ENCODE data around the gene RARRES1. TPM values are rescaled to one million over a fixed set of nuclear protein-coding genes. Genes with fewer than 3 reads are reported as not detected.

Gene RARRES1
- total RNA-seq, 6 experiments from 2014 or later, result 1.8 to 9.2 (median 7.0) TPM

DNA sequence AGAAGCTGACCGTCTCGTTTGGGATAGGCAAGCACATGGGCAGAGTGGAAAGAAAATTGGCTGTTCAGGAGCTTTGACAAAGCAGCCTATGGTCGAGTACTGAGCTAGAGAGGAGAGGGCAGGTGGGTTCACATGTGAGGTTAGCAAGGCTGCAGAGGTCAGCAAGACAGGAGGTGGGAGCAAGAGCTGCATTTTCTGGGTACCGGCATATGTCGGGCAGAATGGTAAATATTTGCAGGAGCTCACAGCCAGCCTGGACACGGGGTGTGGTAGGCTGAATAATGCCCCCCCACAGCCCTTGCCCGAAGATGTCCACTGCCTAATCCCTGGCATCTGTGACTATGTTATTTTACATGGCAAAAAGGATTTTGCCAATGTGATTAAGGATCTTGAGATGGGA lies 8.3 kb downstream of the RARRES1 start:
- DNase-seq (no peak), ATAC-seq (no peak)
- TF ChIP-seq CTCF (IDR thresholded peaks at IDR 0.05) (no peak), POLR2A (IDR thresholded peaks at IDR 0.05) (no peak)
- H3K9me3 ChIP-seq, result no peaks in the 10 kb centered on the region
- H3K27ac ChIP-seq, result no peak overlapping the region
- intact Hi-C loops (cut with DNase I), result loop anchor here in 1 of 2 donors (10.0 kb wide), 1 partner anchor 59 kb away; no protein-coding TSS in a partner anchor
- H3K4me3 ChIP-seq, result no peak overlapping the region
- no peaks in the 10 kb centered on the region for H3K36me3 ChIP-seq
- no peaks in the 10 kb centered on the region for H3K27me3 ChIP-seq
- 90% methylated on average over 3 of the region's 7 CpGs for WGBS (ENCODE audit: insufficient coverage, low coverage, low lambda C conversion rate, missing lambda C conversion rate)
- H3K4me1 ChIP-seq, result peaks cover 0 to 21% (median 12%) of the 10 kb centered on the region in 4 donors

GRCh38 chr3:158722108-158722507 lies 10.1 kb downstream of the RARRES1 start:
- H3K27ac ChIP-seq, result no peak overlapping the region
- no peaks in the 10 kb centered on the region for H3K27me3 ChIP-seq
- no peaks in the 10 kb centered on the region for H3K36me3 ChIP-seq
- no peak for DNase-seq
- intact Hi-C loops (cut with DNase I), result loop anchor here in 1 of 2 donors (10.0 kb wide), 1 partner anchor 57 kb away; no protein-coding TSS in a partner anchor
- peaks cover 0 to 21% (median 12%) of the 10 kb centered on the region in 4 donors for H3K4me1 ChIP-seq
- no peak for TF ChIP-seq CTCF (IDR thresholded peaks at IDR 0.05)
- TF ChIP-seq POLR2A (IDR thresholded peaks at IDR 0.05), result no peak
- WGBS (ENCODE audit: insufficient coverage, low coverage, low lambda C conversion rate, missing lambda C conversion rate), result 100% methylated on average over 1 of the region's 1 CpG
- H3K9me3 ChIP-seq, result no peaks in the 10 kb centered on the region
- H3K4me3 ChIP-seq, result no peak overlapping the region
- no peak for ATAC-seq

DNA sequence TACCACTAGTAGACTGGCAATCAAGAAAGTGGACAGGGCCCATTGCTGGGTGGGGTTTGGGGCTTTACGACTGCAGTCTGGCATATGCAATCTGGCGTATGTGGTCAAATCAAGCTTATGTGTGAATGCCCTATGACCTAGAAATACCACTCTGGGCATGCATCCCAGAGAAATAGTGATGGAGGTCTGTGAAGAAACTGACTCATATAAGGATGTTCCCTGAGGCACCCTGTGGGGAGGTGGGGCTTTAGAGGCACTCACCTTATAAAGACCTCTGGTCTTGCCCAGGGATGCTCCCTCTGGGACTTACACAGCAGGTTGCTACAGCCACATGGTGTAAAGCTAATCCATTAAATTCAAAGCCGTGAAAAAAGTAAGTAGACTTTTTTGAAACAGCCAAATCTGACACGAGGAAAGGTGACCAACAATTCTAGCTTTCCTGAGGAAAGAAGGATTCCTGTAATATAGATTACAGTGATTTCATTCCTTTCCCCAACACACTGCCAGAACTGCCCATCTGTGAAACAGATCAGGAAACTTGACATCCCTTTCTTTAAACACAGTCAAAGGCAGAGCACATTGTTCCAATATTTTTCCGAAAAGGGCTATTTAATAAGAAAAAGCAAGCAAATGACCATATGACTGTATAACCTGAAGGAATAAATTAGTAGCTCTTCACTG lies 13.6 kb downstream of the RARRES1 start:
- no peak for DNase-seq
- Histone ChIP-seq H3K9me3 (no peaks in the 10 kb centered on the region), H3K4me3 (no peak overlapping the region), H3K4me1 (no peaks in the 10 kb centered on the region), H3K27ac (no peak overlapping the region), H3K36me3 (no peaks in the 10 kb centered on the region), H3K27me3 (no peaks in the 10 kb centered on the region)
- TF ChIP-seq POLR2A (IDR thresholded peaks at IDR 0.05), result no peak
- TF ChIP-seq CTCF (IDR thresholded peaks at IDR 0.05), result no peak
- no peak for ATAC-seq
- WGBS (ENCODE audit: insufficient coverage, low coverage, low lambda C conversion rate, missing lambda C conversion rate), result 76% methylated on average over 5 of the region's 5 CpGs
- intact Hi-C loops (cut with DNase I), result no loop called here

- Histone ChIP-seq H3K4me1 (no peaks in the 10 kb centered on the region), H3K9me3 (no peaks in the 10 kb centered on the region), H3K36me3 (no peaks in the 10 kb centered on the region), H3K4me3 (no peak overlapping the region), H3K27me3 (no peaks in the 10 kb centered on the region), H3K27ac (no peak overlapping the region)
- intact Hi-C loops (cut with DNase I), result no loop called here
- WGBS (ENCODE audit: insufficient coverage, low coverage, low lambda C conversion rate, missing lambda C conversion rate), result 89% methylated on average over 1 of the region's 2 CpGs
- DNase-seq (no peak), ATAC-seq (no peak)
- TF ChIP-seq POLR2A (IDR thresholded peaks at IDR 0.05), result no peak
- no peak for TF ChIP-seq CTCF (IDR thresholded peaks at IDR 0.05)
Observed at GRCh38 chr3:158717576-158717975, 14.7 kb downstream of the RARRES1 start.
